K562 (cell line): ENCODE data around the gene TASP1. TPM values are rescaled to one million over a fixed set of nuclear protein-coding genes. Genes with fewer than 3 reads are reported as not detected.

Source experiments
- BHLHE40 ChIP-seq: IDR thresholded peaks from 2 replicates; pipeline ENCODE4 v1.6.1; 2011; ENCODE audit warnings: low read length, improper control_type of control experiment
- CBFA2T2 ChIP-seq: fragments of 450-650 bp; conservative IDR thresholded peaks from 2 replicates; pipeline ENCODE4 v1.6.1; 2017; ENCODE audit warnings: mild to moderate bottlenecking
- CCNT2 ChIP-seq: IDR thresholded peaks from 2 replicates; pipeline ENCODE4 v1.6.1; 2011; ENCODE audit warnings: borderline replicate concordance, low read depth, mild to moderate bottlenecking, moderate library complexity, mixed read lengths, low read length; ENCODE audit not compliant: insufficient read length; ENCODE audit errors: extremely low read depth
- CTBP1 ChIP-seq: fragments of 450-650 bp; IDR thresholded peaks from 2 replicates; pipeline ENCODE4 v1.6.1; 2016; ENCODE audit warnings: borderline replicate concordance
- EP300 ChIP-seq: IDR thresholded peaks from 2 replicates; pipeline ENCODE4 v1.6.1; 2012; ENCODE audit warnings: low read length, improper control_type of control experiment
- KLF16 ChIP-seq: IDR thresholded peaks from 2 replicates; pipeline ENCODE4 v1.6.1; 2016; ENCODE audit warnings: antibody characterized with exemption
- MEIS2 ChIP-seq: fragments of 450-650 bp; IDR thresholded peaks from 2 replicates; pipeline ENCODE4 v1.6.1; 2014; ENCODE audit warnings: mild to moderate bottlenecking; ENCODE audit not compliant: partially characterized antibody
- NCOR1 ChIP-seq: fragments of 450-650 bp; IDR thresholded peaks from 2 replicates; pipeline ENCODE4 v1.6.1; 2016; ENCODE audit warnings: mild to moderate bottlenecking, moderate library complexity
- RFX1 ChIP-seq: fragments of 450-650 bp; IDR thresholded peaks from 2 replicates; pipeline ENCODE4 v1.6.1; 2016; ENCODE audit warnings: mild to moderate bottlenecking, moderate library complexity
- TEAD4 ChIP-seq, 2 experiments: sonication (generic) in 1 of 2; formaldehyde crosslinking in 1 of 2; IDR thresholded peaks; 2 replicates each; pipeline versions ENCODE4 v1.6.1 to v1.8.0; 2012 to 2022; ENCODE audit warnings: borderline replicate concordance in 1 of 2, inconsistent platforms in 1 of 2, low read length in 1 of 2, mild to moderate bottlenecking in 1 of 2, missing genetic modification reagents in 1 of 2
- ZNF316 ChIP-seq: fragments of 450-650 bp; IDR thresholded peaks from 2 replicates; pipeline ENCODE4 v1.6.1; 2016
- polyA plus RNA-seq, 8 experiments: library from polyadenylated mRNA; depleted of rRNA in 4 of 8; stranded (reverse) in 5 of 8; unstranded in 3 of 8; fragments of >200 nt; fragmentation: Nextera tagmentation in 2 of 8; fragmentation: Illumina TruSeq in 1 of 8; extraction: Ambion mirVana in 2 of 8; extraction: Trizol in 1 of 8; gene quantifications; 2 replicates each; pipeline versions ENCODE4 v1.2.1 to v1.2.3, GENCODE V29; 2011 to 2014; ENCODE audit warnings: inconsistent platforms in 1 of 8, missing spikeins in 1 of 8
- total RNA-seq, 7 experiments: library from RNA; depleted of rRNA in 6 of 7; stranded (reverse); fragments of >200 nt in 6 of 7; fragmentation: Illumina TruSeq in 2 of 7; extraction: Trizol in 2 of 7; gene quantifications; 2 replicates each; pipeline versions ENCODE4 v1.2.1 to v1.2.3, GENCODE V29; 2011 to 2021; ENCODE audit warnings: low replicate concordance in 1 of 7
- TF ChIP-seq, protein P1 (sequence below): fragments of 450-650 bp; IDR thresholded peaks from 2 replicates; pipeline ENCODE4 v1.6.1; 2016
- TF ChIP-seq, protein P2 (sequence below): fragments of 450-650 bp; IDR thresholded peaks from 2 replicates; pipeline ENCODE4 v1.6.1; 2018; ENCODE audit warnings: mild to moderate bottlenecking, low read depth; ENCODE audit not compliant: partially characterized antibody
- TF ChIP-seq, protein P3 (sequence below): fragments of 450-650 bp; IDR thresholded peaks from 2 replicates; pipeline ENCODE4 v1.6.1; 2017; ENCODE audit warnings: antibody characterized with exemption
- TF ChIP-seq, protein P4 (sequence below): fragments of 450-650 bp; formaldehyde crosslinking; IDR thresholded peaks from 2 replicates; pipeline ENCODE4 v1.4.0; 2022; ENCODE audit warnings: missing genetic modification characterization
- TF ChIP-seq, protein P5 (sequence below): fragments of 250-450 bp; sonication (Bioruptor Pico); IDR thresholded peaks from 2 replicates; pipeline ENCODE4 v1.9.0; 2021; ENCODE audit warnings: mild to moderate bottlenecking
- TF ChIP-seq, protein P6 (sequence below): fragments of 150-350 bp; IDR thresholded peaks from 2 replicates; pipeline ENCODE4 v1.6.1; 2014; ENCODE audit warnings: low read depth, mild to moderate bottlenecking, low read length, borderline replicate concordance

Gene TASP1
- total and polyA plus RNA-seq, 9 of the 15 experiments (the other 6 are each of a cell fraction or from before 2014, with no cell fraction given): 3.7 to 10.6 (median 6.4) TPM

DNA sequence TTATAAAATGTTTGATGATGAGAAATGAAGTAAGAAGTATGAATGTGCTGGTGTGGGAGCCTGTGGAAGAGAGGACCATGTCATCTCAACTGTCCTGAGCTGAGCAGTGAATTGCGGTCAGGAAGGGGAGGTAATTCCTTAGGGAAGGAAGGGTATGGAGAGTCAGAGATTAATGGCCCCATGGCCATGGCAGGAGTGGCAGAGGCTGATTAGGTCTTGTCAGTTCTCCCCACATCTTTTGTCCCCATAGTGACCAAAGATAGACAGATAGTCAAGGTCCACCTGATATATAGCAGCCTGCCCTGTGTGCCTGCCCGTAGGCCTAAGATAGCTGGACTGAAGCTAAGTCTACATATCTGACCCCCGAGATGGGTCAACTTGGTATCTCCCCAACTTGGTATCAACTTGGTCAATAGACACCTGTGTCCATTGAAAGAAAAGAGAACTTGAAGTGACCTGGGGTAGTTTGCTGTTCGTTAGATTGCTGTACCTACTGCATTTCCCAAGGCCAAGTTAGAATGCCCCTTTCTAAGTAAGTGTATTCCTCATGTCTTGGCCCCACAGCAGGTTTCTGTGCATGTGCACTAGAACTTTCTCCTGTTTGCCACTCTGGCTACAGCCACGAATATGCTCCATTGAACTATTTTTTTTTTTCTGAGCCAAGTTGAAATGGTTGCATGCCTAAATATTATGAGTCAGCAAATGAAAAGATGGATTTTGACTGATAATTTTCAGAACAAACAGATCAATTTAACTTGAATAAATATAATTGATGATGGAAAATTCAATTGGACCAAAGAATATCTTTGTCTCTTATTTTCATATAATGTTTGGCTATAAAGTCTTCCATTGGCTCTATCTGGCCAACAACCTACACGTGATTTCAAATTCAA, 274.2 kb downstream of the TASP1 start (continued):
- TF ChIP-seq, protein P1, sequence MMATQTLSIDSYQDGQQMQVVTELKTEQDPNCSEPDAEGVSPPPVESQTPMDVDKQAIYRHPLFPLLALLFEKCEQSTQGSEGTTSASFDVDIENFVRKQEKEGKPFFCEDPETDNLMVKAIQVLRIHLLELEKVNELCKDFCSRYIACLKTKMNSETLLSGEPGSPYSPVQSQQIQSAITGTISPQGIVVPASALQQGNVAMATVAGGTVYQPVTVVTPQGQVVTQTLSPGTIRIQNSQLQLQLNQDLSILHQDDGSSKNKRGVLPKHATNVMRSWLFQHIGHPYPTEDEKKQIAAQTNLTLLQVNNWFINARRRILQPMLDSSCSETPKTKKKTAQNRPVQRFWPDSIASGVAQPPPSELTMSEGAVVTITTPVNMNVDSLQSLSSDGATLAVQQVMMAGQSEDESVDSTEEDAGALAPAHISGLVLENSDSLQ: peak; percentile 59
- TF ChIP-seq CBFA2T2 (peak; percentile 55; the same call in 1 of the 2 replicates), CTBP1 (peak; percentile 34; the same call in 1 of the 2 replicates), EP300 (peak; percentile 40; the same call in 1 of the 2 replicates), BHLHE40 (no peak), NCOR1 (peak; percentile 33; the same call in 1 of the 2 replicates), ZNF316 (peak; percentile 19; the same call in 1 of the 2 replicates), KLF16 (peak; percentile 73; the same call in 1 of the 2 replicates), RFX1 (peak; percentile 59), TEAD4 (IDR thresholded peaks at IDR 0.05; ENCODE audit: low read length) (peak; percentile 75), TEAD4 (CRISPR knock-in tag; IDR thresholded peaks at IDR 0.05; ENCODE audit: borderline replicate concordance) (no peak), CCNT2 (peak; percentile 43), MEIS2 (peak; percentile 68)
- TF ChIP-seq, protein P2, sequence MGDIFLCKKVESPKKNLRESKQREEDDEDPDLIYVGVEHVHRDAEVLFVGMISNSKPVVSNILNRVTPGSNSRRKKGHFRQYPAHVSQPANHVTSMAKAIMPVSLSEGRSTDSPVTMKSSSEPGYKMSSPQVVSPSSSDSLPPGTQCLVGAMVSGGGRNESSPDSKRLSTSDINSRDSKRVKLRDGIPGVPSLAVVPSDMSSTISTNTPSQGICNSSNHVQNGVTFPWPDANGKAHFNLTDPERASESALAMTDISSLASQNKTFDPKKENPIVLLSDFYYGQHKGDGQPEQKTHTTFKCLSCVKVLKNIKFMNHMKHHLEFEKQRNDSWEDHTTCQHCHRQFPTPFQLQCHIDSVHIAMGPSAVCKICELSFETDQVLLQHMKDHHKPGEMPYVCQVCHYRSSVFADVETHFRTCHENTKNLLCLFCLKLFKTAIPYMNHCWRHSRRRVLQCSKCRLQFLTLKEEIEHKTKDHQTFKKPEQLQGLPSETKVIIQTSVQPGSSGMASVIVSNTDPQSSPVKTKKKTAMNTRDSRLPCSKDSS: no peak
- TF ChIP-seq, protein P3, sequence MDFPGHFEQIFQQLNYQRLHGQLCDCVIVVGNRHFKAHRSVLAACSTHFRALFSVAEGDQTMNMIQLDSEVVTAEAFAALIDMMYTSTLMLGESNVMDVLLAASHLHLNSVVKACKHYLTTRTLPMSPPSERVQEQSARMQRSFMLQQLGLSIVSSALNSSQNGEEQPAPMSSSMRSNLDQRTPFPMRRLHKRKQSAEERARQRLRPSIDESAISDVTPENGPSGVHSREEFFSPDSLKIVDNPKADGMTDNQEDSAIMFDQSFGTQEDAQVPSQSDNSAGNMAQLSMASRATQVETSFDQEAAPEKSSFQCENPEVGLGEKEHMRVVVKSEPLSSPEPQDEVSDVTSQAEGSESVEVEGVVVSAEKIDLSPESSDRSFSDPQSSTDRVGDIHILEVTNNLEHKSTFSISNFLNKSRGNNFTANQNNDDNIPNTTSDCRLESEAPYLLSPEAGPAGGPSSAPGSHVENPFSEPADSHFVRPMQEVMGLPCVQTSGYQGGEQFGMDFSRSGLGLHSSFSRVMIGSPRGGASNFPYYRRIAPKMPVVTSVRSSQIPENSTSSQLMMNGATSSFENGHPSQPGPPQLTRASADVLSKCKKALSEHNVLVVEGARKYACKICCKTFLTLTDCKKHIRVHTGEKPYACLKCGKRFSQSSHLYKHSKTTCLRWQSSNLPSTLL: no peak
- TF ChIP-seq, protein P4, sequence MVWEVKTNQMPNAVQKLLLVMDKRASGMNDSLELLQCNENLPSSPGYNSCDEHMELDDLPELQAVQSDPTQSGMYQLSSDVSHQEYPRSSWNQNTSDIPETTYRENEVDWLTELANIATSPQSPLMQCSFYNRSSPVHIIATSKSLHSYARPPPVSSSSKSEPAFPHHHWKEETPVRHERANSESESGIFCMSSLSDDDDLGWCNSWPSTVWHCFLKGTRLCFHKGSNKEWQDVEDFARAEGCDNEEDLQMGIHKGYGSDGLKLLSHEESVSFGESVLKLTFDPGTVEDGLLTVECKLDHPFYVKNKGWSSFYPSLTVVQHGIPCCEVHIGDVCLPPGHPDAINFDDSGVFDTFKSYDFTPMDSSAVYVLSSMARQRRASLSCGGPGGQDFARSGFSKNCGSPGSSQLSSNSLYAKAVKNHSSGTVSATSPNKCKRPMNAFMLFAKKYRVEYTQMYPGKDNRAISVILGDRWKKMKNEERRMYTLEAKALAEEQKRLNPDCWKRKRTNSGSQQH (CRISPR knock-in tag): no peak
- TF ChIP-seq, protein P5, sequence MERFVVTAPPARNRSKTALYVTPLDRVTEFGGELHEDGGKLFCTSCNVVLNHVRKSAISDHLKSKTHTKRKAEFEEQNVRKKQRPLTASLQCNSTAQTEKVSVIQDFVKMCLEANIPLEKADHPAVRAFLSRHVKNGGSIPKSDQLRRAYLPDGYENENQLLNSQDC (CRISPR knock-in tag): no peak
- TF ChIP-seq, protein P6, sequence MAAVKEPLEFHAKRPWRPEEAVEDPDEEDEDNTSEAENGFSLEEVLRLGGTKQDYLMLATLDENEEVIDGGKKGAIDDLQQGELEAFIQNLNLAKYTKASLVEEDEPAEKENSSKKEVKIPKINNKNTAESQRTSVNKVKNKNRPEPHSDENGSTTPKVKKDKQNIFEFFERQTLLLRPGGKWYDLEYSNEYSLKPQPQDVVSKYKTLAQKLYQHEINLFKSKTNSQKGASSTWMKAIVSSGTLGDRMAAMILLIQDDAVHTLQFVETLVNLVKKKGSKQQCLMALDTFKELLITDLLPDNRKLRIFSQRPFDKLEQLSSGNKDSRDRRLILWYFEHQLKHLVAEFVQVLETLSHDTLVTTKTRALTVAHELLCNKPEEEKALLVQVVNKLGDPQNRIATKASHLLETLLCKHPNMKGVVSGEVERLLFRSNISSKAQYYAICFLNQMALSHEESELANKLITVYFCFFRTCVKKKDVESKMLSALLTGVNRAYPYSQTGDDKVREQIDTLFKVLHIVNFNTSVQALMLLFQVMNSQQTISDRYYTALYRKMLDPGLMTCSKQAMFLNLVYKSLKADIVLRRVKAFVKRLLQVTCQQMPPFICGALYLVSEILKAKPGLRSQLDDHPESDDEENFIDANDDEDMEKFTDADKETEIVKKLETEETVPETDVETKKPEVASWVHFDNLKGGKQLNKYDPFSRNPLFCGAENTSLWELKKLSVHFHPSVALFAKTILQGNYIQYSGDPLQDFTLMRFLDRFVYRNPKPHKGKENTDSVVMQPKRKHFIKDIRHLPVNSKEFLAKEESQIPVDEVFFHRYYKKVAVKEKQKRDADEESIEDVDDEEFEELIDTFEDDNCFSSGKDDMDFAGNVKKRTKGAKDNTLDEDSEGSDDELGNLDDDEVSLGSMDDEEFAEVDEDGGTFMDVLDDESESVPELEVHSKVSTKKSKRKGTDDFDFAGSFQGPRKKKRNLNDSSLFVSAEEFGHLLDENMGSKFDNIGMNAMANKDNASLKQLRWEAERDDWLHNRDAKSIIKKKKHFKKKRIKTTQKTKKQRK: no peak
